DLD1 (cell line): ENCODE measurements around the gene SMCHD1.
"Not testable (repeated sequence)": the region's sequence is repeated elsewhere in the genome, so short reads cannot be mapped to it uniquely, and the experiment has no call there.

Experiments used
- in situ Hi-C: cut with HindIII; loops from 2 replicates; pipeline ENCODE4 v1.10.0; 2017; ENCODE audit warnings: low sequenced_read_pairs

Gene SMCHD1

DNA sequence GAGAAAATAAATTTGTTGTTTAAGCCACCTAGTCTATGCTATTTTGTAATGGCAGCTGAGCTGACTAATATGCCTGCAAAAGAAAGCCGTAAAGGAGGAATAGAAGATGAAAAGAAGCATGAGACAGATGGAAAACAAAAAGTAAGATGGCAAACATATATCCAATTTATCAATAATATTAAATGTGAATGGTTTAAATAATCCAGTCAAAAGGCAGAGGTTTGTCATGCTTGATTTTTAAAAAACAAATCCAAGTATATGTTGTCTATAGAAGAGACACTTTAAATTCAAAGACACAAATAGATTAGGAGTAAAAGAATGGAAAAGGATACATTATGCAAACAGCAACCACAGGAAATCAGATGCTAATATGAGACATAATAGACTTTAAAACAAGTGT is 155.9 kb downstream of the SMCHD1 start:
- in situ Hi-C loops, result no loop called here

DNA sequence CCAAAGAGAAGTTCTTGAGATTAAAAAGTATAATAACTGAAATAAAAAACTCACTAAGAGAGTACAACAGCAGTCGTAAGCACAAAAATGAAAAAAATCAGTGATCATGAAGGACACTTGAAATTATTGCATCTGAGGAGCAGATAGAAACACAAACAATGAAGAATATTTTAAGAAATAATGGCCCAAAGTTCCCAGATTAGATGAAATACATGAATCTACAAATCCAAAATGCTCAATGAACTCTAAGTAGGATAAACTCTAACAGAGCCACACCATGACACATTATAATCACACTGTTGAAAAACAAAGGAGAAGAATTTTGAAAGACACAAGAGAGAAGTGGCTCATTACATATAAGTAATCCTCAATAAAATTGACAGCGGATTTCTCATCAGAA is 159.4 kb downstream of the SMCHD1 start:
- in situ Hi-C loops, result no loop called here

DNA sequence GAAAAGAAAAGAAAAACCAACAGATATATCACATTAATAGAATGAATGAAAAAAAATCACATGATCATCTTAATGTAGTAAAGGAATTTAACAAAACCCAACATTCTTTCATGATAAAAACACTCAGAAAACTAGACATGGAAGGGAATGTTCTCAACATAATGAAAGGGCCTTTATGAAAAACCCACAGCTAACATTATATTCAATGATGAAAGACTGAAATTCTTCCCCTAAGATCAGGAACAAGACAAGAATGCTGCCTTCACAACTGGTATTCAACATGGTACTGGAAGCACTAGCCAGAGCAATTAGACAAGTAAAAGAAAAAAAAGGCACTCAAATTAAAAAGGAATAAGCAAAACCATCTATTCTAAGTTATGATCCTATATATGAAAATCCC is 162.8 kb downstream of the SMCHD1 start:
- in situ Hi-C loops, result no loop called here

DNA sequence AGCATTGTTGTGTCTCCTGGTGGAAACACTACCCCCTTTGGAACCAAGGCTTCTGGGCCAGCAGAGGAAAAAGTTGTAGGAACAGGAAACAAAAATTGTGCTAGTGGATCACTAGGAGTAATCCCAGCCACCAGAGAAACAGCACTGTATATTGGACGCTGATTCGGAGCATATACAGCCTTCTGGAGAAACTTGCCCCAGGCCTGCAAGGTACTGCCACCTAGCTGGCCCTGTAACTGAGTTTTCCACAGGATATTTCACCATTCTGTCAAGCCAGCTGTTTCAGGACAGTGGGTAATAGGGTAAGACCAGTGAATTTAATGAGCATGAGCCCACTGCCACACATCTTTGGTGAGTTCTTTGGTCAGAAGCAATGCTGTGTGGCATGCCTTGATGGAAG is 166.2 kb downstream of the SMCHD1 start:
- in situ Hi-C loops, result no loop called here

DNA sequence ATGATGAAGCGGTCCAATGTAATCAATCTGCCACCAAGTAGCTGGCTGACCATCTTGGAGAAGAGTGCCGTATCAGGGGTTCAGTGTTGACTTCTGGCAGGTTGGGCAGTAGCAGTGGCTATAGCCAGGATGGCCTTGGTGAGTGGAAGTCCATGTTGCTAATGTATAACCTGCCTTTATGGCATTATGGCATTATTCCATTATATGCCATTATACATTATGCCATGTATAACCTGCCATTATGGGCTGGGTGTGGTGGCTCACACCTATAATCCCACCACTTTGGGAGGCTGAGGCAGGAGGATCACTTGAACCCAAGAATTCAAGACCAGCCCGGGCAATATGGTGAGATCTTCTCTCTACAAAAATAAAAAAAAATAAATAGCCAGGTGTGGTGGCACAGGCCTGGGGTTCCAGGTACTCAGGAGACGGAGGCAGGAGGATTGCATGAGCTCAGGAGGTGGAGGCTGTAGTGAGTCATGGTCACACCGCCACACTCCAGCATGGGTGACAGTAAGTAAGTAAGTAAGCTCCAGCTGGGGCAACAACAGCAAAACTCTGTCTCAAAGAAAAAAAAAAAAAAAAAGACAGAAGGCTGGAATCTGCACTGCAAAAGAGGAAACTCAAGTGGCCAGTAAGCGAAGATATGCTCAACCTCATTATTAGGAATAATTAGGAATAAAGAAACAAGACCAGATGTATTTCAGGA is 166.8 kb downstream of the SMCHD1 start:
- in situ Hi-C loops, result no loop called here

DNA sequence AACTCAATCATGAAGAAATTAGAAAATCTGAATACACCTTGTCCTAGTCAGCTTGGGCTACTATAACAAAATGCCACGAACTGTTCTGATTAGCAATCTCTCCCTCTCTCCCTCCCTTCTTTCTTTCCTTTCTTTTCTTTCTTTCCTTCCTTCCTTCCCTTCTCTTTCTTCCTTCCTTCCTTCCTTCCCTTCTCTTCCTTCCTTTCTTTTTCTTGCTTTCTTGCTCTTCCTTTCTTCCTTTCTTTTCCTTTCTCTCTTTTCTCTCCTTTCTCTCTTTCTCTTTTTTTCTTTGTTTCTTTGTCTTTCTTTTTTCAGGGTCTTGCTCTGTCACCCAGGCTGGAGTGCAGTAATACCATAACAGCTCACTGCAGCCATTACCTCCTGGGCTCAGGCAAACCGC is 167.7 kb downstream of the SMCHD1 start:
- in situ Hi-C loops, result no loop called here

DNA sequence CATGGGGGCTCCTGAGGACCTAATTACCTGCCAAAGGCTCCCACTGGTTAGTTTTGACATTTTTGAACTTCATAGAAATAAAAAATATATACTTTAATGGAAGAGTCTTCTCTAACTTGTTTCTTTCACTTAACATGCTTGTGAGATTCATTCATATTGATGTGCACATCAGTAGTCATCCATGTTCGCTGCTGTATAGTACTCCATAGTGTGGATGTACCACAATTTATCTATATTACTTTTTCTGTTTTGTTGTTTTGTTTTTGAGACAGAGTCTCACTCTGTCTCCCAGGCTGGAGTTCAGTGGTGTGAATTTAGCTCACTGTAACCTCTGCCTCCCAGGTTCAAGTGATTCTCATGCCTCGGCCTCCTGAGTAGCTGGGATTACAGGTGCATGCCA is 168.4 kb downstream of the SMCHD1 start:
- in situ Hi-C loops, result no loop called here

DNA sequence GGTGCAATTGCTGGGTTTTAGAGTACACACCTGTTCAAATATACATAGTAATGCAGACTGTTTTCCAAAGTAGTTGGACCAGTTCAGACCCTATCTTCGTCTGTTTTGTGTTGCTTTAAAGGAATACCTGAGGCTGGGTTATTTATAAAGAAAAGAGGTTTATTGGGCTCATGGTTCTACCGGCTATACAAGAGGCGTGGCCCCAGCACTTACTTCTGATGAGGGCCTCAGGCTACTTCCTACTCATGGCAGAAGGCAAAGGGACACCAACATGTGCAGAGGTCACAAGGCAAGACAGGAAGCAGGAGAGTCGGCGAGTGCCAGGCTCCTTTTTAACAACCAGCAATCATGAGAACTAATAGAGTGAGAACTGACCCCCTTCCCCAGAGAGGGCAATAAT is 169.3 kb downstream of the SMCHD1 start:
- in situ Hi-C loops, result no loop called here

DNA sequence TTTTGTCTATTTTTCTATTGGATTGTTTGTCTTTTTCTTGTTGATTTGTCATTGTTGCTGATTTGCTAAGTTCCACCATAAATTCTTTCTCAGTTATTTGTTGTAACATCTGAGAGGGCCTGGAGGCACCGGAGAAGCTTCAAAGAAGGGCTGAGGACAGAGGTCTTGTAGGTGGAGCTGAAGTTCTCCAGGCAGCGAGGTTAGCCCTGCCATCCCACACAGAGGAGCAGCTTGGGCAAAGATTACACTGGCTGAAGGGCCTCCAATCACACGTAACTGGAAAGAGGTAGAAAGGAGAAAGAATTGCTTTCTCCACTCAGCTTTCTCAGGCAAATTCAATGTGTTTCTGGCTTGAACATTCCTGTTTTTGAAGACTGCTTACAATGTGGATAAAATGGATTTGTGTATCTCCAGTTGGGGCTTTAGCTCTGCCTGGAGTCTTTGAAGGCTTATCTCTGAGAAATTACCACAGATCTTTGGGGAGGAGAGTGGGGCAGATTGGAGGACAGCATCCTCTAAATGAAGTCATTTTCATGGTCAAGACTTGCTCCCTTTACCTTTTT is 170.2 kb downstream of the SMCHD1 start:
- in situ Hi-C loops, result no loop called here

DNA sequence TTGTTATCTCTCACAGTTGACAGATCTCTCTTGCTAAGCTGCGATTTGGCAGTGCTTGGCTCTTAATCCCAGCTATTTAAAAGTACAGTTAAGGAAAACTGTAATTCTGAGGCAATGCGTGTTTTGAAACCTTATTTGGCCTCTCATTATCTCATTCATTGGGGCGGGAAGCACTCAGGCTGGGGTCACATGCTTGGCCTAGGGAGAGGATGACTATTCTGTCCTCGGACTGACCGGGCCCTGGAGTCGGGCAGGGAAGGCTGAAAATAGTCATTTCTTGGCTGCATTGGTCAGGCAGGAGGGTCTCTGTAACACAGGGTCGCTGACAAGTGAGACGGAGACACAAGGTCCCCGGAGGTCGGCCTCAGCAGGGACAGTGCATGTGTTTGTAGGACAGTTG is 171.1 kb downstream of the SMCHD1 start:
- in situ Hi-C loops, result no loop called here

DNA sequence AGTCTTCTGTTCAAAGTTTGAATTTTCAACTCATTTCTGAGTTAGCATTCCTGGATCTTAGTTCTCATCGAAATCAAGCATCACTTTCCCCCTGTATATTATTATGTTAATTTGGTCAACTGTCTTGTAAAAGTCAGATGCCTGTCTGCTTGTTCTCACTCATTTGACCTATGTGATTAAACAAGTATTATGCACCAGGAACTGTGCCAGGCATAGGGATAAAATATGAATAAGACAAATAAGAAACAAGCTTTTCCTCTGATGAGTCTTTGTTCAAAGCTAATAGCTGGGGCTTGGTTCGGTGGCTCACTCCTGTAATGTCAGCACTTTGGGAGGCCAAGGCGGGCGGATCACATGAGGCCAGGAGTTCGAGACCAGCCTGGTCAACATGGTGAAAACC is 171.5 kb downstream of the SMCHD1 start:
- in situ Hi-C loops, result no loop called here

DNA sequence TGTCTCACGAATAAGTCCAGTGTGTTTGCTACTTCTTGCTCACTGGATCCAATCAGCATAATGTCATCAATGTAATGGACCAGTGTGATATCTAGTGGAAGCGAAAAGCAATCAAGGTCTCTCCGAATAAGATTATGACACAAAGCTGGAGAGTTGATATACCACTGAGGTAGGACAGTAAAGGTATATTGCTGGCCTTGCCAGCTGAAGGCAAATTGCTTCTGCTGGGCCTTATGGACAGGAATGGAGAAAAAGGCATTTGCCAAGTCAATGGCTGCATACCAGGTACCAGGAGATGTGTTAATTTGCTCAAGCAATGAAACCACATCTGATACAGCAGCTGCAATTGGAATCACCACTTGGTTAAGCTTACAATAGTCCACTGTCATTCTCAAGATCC is 180.6 kb downstream of the SMCHD1 start:
- in situ Hi-C loops, result not testable (repeated sequence)

DNA sequence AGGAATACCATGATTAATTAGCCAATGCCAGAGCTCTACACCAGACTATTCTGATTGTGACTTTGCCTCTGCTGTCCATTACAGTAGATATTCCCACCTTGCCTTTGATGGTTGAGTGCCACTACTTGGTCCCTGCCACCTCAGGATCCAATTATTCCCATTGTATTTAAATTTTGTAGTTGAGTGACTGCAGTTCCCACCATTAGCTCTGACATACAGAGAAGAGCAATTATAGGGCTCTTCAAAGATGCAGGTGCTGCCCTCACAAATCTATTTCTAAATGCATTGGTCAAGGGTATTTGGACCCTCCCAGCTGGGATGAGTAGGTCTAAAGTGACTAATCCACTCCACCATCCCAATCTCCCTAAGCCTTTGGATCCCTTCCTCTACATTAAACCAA is 181.8 kb downstream of the SMCHD1 start:
- in situ Hi-C loops, result not testable (repeated sequence)

DNA sequence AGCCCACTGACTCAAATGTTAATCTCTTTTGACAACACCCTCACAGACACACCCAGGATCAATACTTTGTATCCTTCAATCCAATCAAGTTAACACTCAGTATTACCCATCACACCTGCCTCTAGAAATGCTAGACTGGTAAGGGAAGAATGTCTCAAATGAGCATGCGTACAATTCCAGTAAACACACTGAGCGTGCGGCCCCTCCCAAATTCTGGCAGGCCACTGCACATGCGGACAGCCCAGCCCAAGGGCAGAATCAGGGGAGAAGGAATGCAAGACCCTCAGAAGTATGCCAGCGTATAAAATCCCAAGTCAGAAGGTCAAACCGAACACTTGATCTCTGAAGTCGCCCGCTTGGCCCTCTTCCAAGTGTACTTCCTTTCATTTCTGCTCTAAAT is 183.7 kb downstream of the SMCHD1 start:
- in situ Hi-C loops, result no loop called here

DNA sequence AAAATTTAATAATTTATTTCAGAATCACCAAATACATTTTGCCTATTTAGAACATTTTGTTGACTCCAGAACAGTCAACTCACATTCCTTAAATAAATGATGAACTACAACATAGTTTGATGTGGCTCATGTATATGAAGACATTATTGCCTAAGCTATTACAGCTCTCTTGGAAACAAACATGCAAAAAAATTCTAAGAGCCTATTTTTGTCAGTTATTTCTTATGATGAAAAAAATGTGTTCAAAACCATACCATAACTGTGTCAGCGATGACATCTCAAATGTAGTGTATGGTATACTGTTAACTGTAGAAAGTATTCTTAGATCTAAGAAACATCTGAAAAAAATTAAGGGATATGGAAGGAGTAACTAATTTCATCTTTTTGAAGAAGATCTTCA is 185.0 kb downstream of the SMCHD1 start:
- in situ Hi-C loops, result no loop called here

DNA sequence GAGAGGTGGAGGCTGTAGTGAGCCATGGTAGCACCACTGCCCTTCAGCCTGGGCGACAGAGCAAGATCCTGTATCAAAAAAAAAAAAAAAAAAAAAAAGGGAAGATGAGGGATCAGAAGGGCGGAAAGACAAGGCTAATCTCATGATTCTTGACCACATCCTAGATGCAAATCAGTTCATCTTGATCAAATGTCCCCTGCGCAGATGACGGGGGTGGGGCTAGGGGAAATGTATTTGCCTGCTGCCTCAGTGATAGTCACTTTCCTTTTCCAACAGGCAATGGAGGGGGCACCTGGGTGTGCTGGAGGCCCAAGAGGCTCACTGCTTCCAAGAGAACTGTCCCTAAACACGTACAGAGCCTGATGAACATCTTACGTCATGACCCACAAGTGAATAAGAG is 187.6 kb downstream of the SMCHD1 start:
- in situ Hi-C loops, result no loop called here

DNA sequence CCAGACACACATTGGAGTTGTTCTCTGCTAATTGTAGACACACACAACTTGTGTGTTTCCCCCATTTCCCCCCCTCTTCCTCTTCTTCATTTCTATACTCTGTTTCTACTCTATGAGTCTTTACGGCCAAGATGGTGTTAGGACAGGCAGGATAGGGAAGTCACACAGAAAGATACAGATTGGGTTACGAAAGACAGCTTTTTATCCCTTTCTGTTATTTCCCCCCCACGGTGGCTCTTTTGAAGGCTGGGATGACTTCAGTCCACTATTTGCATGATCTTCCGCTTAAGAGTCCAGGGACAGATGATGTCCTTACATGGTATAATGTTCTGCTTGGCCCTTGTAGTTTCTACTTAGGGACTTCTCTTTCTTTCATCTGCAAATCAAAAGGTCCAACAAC is 189.6 kb downstream of the SMCHD1 start:
- in situ Hi-C loops, result no loop called here

DNA sequence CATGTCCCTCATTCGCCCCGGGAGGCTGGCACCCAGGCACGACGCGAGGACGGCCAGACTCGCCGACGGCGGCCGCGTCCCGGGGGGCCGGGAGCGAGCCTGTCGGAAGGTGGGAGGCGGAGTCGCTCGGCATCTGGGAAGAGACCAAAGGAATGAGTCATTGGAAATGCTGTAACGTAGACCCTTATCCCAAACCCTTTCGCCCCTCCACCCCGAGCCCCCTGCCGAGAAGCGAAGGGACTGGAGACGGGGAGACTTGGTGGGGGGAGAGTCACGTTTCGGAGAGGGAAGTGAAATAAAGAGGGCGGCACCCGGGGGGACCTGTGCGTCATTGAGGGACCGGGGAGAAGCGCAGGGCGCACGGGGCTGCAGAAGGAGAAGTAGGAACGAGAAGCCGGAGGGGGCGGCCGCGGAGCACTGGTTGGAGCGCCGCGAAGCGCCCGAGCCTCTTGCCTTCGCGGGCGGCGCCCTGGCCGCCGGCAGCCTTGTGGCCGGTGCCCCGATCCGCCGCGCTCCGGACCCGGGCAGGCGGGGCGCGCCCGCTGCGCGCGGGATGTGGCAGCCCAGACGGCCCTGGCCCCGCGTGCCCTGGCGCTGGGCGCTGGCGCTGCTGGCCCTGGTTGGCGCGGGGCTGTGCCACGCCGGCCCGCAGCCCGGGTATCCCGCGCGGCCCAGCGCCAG is 191.2 kb downstream of the SMCHD1 start, which contains the start of gene EMILIN2:
Gene EMILIN2, plus strand, starts transcription at position 371 of the 681 bp plus-strand sequence. Its CDS starts 183 bp downstream, at position 554.
- in situ Hi-C loops, result no loop called here

DNA sequence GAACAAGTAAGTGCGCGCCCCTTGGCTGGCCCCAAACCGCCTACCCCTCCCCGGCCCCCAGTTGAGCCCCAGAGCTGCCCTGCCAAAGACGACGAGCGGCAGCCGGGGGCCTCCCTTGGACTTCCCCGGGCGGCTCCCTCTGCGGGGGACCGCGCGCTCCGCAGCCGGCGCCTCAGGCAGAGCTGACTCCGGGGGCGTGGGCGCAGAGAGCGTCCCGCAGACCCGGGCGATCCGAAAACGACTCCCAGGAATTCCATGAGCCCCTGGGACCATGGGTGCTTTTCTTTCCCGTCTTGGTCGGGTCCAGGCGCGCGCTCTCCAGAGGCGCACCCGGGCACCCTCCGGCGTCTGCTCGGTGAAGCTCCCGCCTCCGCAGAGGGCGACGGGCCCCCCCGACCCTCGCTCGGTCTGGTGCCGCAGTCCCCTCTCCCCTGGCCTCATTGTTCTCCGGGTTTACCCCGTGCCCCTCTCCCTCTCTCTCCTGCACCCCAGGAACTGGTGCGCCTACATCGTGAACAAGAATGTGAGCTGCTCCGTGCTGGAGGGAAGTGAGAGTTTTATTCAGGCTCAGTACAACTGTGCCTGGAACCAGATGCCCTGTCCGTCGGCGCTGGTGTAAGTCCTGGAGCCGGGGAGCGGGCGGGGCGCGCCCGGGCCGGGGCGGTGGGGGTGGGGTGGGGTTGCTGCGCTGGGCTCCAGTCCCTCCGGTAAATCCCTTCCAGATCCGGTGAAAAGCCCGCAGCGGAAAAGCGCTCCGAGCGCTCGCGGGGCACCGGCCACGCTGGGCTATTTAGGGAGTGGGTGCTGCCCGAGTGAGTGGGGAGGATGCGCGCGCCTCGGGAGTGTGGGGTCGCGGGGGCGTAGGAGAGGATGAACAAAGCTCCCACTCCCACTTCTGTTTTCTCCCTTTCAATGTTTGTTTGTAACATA is 192.1 kb downstream of the SMCHD1 start:
- in situ Hi-C loops, result no loop called here

DNA sequence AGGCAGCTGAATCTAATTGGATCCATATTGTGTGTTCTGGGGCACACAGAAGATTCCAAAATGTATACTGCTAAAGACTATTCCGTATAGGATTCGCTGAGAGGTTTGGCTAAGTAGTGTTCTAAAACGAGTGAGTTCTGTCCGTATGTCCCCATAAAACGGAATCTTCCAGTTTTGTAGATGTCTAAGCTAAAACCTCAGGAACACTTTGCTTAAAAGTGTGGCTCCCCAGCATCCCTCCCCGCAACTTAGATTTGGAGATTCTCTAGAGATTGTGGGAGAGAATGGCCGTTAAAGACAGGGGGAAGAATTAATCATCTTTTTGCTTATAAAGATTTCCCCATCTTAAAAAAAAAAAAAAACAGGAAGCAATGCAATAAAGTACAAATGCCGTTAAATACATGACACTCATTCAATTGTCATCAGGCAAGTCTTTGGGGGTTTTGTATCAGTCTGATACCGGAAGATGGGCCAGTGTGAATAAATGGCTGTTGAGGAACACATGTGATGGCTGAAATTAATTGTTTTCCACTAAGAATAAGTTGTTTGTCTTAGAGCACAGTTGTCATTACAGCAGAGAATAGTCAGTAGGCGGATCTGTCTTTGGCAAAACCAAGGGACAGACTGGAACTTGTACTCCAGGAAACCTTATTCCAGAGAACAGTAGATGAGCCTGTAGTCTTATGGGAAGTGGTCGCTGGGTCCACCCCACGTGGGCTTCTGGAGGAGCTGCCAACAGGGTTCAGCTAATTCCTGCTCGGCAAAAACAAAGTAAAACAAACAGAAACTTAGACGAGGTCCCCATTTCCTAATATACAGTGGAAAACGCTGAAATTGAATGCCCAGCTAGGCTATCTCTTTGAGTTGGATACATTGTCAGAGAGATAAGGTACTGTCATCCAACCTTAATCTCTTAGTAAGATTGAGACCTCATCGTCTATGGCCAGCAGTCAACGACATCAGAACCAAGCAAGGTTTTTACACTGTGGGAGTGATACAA is 193.0 kb downstream of the SMCHD1 start:
- in situ Hi-C loops, result no loop called here
